Epidermal melanocyte (primary cell): ENCODE data around the gene MUC13.

ENCODE experiments used
- DNase-seq: peaks from one replicate; pipeline ENCODE4 v3.0.0; 2011; ENCODE audit warnings: low spot score; ENCODE audit not compliant: insufficient read length

The MUC13 gene

GRCh38 chr3:124878561-124879336 is 55.8 kb downstream of the MUC13 start:
- peak; percentile 49 for DNase-seq

DNA sequence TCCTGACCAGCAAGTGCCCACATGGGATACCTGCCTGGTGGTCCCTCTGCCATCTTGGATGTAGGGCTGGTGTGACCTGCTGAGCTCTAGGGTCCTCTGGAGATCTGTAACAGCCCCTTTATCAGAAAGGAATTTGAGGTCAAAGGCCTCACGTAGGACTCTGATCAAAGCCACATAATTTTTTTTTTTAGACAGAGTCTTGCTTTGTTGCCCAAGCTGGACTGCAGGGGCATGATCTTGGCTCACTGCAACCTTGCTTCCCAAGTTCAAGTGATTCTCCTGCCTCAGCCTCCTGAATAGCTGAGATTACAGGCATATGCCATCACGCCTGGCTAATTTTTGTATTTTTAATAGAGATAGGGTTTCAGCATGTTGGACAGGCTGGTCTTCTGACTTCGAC is 56.9 kb downstream of the MUC13 start:
- DNase-seq, result no peak

GRCh38 chr3:124876401-124876878 is 58.1 kb downstream of the MUC13 start:
- no peak for DNase-seq

DNA sequence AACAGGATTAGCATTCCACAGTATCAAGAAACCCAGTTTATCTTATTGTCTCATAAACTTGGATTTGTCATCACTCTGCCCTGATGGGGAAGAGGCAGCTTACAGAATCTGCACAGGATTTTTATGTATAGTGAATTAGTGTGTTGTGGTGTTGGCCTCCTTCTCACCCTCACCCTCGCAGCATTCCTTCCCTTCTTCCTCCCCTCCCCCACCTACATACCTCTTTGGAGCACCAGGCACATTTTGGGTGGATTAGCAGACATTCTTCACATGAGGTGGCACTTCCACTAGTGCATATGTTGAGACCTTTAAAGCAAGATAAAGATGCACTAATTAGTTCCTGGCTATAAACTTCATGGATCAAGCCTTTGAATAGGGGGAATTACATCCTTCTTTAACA is 61.3 kb downstream of the MUC13 start:
- DNase-seq, result no peak

- DNase-seq, result no peak
Measured at GRCh38 chr3:124867511-124867910, 67.0 kb downstream of the MUC13 start.

DNA sequence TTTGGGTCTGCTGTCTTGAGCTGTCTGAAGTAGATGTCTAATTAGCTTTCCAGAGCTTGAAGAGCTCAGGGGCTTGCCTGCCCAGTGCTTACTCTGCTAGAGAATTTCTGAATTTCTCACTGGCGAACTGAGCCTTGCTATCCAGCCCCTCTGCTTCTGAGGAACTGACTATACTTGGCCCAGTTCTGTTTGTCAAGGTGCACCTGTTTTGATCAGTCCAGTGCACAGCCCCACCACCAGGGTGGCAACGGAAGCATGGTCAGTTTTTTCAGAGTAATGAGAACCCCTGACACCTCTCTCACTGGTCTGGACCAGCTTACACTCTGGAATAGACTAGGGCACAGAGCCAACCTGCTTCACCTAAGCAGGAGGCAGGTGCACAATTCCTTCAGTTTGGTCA is 72.5 kb downstream of the MUC13 start:
- DNase-seq, result no peak

DNA sequence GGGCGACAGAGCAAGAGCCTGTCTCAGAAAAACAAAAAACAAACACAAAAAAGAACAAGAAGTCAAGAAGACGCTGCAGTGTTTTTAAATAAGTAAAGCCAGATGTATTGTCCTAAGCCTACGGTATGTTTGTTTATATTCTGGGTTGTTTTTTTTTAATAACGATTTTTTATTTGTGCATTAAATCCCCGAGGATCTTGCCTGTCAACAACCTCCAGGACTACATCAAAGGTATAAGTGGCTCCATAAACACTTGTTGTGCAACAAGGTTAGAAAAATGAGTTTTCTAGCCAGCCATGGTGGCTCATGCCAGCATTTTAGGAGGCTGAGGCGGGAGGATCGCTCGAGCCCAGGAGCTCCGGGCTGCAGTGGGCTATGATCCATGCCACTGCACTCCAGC is 73.5 kb downstream of the MUC13 start:
- DNase-seq, result no peak

- DNase-seq, result peak; percentile 73
Measured at GRCh38 chr3:124860599-124860998, 74.0 kb downstream of the MUC13 start.

GRCh38 chr3:124859025-124859424 is 75.5 kb downstream of the MUC13 start:
- DNase-seq, result no peak

GRCh38 chr3:124858275-124858674 is 76.3 kb downstream of the MUC13 start:
- no peak for DNase-seq

GRCh38 chr3:124856677-124857076 is 77.9 kb downstream of the MUC13 start:
- DNase-seq, result no peak
